ENCODE results near the gene PPTC7. TPM values are rescaled to one million over a fixed set of nuclear protein-coding genes. Genes with fewer than 3 reads are reported as not detected.
"Not testable (repeated sequence)": the region's sequence is repeated elsewhere in the genome, so short reads cannot be mapped to it uniquely, and the experiment has no call there.

The PPTC7 gene
- polyA plus RNA-seq, 1 donor from 2014 or later: 7.2 TPM

GRCh38 chr12:110575326-110575725 lies 7.8 kb downstream of the PPTC7 start:
- Histone ChIP-seq H3K9me2 (ENCODE audit: insufficient read depth, low read length) (no peaks in the 10 kb centered on the region), H3F3A (ENCODE audit: insufficient read depth, low read length, poor library complexity, severe bottlenecking) (no peaks in the 10 kb centered on the region), H3K79me2 (replicated peaks; ENCODE audit: insufficient read depth, low read length) (peaks cover 28% of the 10 kb centered on the region), H3K9me3 (ENCODE audit: low read length) (no peaks in the 10 kb centered on the region), H3K9ac (ENCODE audit: low read length) (no peak overlapping the region), H4K20me1 (ENCODE audit: insufficient read depth) (no peaks in the 10 kb centered on the region), H3K27ac (ENCODE audit: low read length) (no peak overlapping the region), H3K4me2 (ENCODE audit: low read length) (no peak overlapping the region), H3K36me3 (ENCODE audit: insufficient read depth, low read length) (no peaks in the 10 kb centered on the region), H3K4me3 (ENCODE audit: low read length) (no peak overlapping the region), H3K27me3 (ENCODE audit: insufficient read depth, low read depth, low read length) (no peaks in the 10 kb centered on the region), H2AFZ (ENCODE audit: low read depth, low read length) (no peak overlapping the region)
- no peak for TF ChIP-seq CTCF (IDR thresholded peaks at IDR 0.05; ENCODE audit: poor library complexity, severe bottlenecking)
- no peak for TF ChIP-seq SMC3 (conservative IDR thresholded peaks at IDR 0.05; ENCODE audit: poor library complexity)
- no peak for TF ChIP-seq REST (IDR thresholded peaks at IDR 0.05; ENCODE audit: borderline replicate concordance)
- no peak for TF ChIP-seq EZH2 (IDR thresholded peaks at IDR 0.05; ENCODE audit: borderline replicate concordance, insufficient read depth, low read length, poor library complexity, severe bottlenecking)
- TF ChIP-seq TAF1 (IDR thresholded peaks at IDR 0.05; ENCODE audit: low read depth): no peak
- no peak for TF ChIP-seq POLR2AphosphoS5 (IDR thresholded peaks at IDR 0.05)

- not testable (repeated sequence) for H4K20me1 ChIP-seq (ENCODE audit: insufficient read depth); H3K27me3 ChIP-seq (ENCODE audit: insufficient read depth, low read depth, low read length); H3K36me3 ChIP-seq (ENCODE audit: insufficient read depth, low read length); H2AFZ ChIP-seq (ENCODE audit: low read depth, low read length); H3K4me2 ChIP-seq (ENCODE audit: low read length); H3K27ac ChIP-seq (ENCODE audit: low read length); H3F3A ChIP-seq (ENCODE audit: insufficient read depth, low read length, poor library complexity, severe bottlenecking); H3K4me3 ChIP-seq (ENCODE audit: low read length); H3K9me3 ChIP-seq (ENCODE audit: low read length); H3K9me2 ChIP-seq (ENCODE audit: insufficient read depth, low read length); H3K9ac ChIP-seq (ENCODE audit: low read length)
- peaks cover 28% of the 10 kb centered on the region for H3K79me2 ChIP-seq (replicated peaks; ENCODE audit: insufficient read depth, low read length)
Observed at GRCh38 chr12:110574717-110575230, 8.3 kb downstream of the PPTC7 start.

- H3K79me2 ChIP-seq (replicated peaks; ENCODE audit: insufficient read depth, low read length): peaks cover 23% of the 10 kb centered on the region
- no peak overlapping the region for H2AFZ ChIP-seq (ENCODE audit: low read depth, low read length)
- H4K20me1 ChIP-seq (ENCODE audit: insufficient read depth): no peaks in the 10 kb centered on the region
Observed at GRCh38 chr12:110574044-110574443, 9.1 kb downstream of the PPTC7 start.

More at GRCh38 chr12:110574044-110574443, 9.1 kb downstream of the PPTC7 start:
- Histone ChIP-seq H3K27ac (ENCODE audit: low read length) (no peak overlapping the region), H3K4me2 (ENCODE audit: low read length) (no peak overlapping the region), H3K9ac (ENCODE audit: low read length) (no peak overlapping the region), H3K9me3 (ENCODE audit: low read length) (no peaks in the 10 kb centered on the region), H3F3A (ENCODE audit: insufficient read depth, low read length, poor library complexity, severe bottlenecking) (no peaks in the 10 kb centered on the region), H3K9me2 (ENCODE audit: insufficient read depth, low read length) (no peaks in the 10 kb centered on the region), H3K4me3 (ENCODE audit: low read length) (no peak overlapping the region), H3K36me3 (ENCODE audit: insufficient read depth, low read length) (no peaks in the 10 kb centered on the region), H3K27me3 (ENCODE audit: insufficient read depth, low read depth, low read length) (no peaks in the 10 kb centered on the region)
- no peak for TF ChIP-seq TAF1 (IDR thresholded peaks at IDR 0.05; ENCODE audit: low read depth)
- TF ChIP-seq POLR2AphosphoS5 (IDR thresholded peaks at IDR 0.05): no peak
- no peak for TF ChIP-seq EP300 (conservative IDR thresholded peaks at IDR 0.05; ENCODE audit: poor library complexity, severe bottlenecking)
- TF ChIP-seq SMC3 (conservative IDR thresholded peaks at IDR 0.05; ENCODE audit: poor library complexity): no peak
- no peak for TF ChIP-seq EZH2 (IDR thresholded peaks at IDR 0.05; ENCODE audit: borderline replicate concordance, insufficient read depth, low read length, poor library complexity, severe bottlenecking)
- TF ChIP-seq CTCF (IDR thresholded peaks at IDR 0.05; ENCODE audit: poor library complexity, severe bottlenecking): no peak
- no peak for TF ChIP-seq RAD21 (conservative IDR thresholded peaks at IDR 0.05)
- TF ChIP-seq MXI1 (conservative IDR thresholded peaks at IDR 0.05; ENCODE audit: poor library complexity, severe bottlenecking): no peak
- no peak for TF ChIP-seq REST (IDR thresholded peaks at IDR 0.05; ENCODE audit: borderline replicate concordance)
